AG04449 (cell line): Measurements from ENCODE around the gene KRT72.

Source experiments
- CTCF ChIA-PET: fragments of 350-600 bp; formaldehyde crosslinking; extraction: SDS; loops from one replicate; lab custom pipeline; 2021; ENCODE audit warnings: antibody characterized with exemption; lab: Yijun Ruan, JAX
- POLR2A ChIA-PET: fragments of 400-600, 350-600 bp; formaldehyde crosslinking; extraction: SDS; loops from one replicate; lab custom pipeline; 2020; ENCODE audit warnings: antibody characterized with exemption, inconsistent platforms; lab: Yijun Ruan, JAX
- DNase-seq: peaks from one replicate; pipeline ENCODE4 v3.0.0-alpha.2; 2010; ENCODE audit warnings: low read depth, low spot score
- H3K4me3 ChIP-seq: 2 replicates; pipeline ENCODE4 v1.5.1; 2011; ENCODE audit warnings: low read depth, mild to moderate bottlenecking, control low read depth, low read length
- TF ChIP-seq, protein P1 (sequence below): IDR thresholded peaks from one replicate; pipeline ENCODE4 v1.5.1; 2011; ENCODE audit warnings: mild to moderate bottlenecking, moderate library complexity, low read length, control low read depth, inconsistent platforms; ENCODE audit not compliant: insufficient read depth; ENCODE audit errors: missing control alignments

Gene KRT72

GRCh38 chr12:52636592-52637258, 35.5 kb upstream of the KRT72 start:
- ChIA-PET CTCF (interaction anchor here (1.4 kb wide), 1 partner anchor 11 kb away, joined by 3 read pairs; no protein-coding TSS in a partner anchor), POLR2A (no interaction called here)
- no peak overlapping the region for H3K4me3 ChIP-seq
- no peak for DNase-seq
- TF ChIP-seq, protein P1, sequence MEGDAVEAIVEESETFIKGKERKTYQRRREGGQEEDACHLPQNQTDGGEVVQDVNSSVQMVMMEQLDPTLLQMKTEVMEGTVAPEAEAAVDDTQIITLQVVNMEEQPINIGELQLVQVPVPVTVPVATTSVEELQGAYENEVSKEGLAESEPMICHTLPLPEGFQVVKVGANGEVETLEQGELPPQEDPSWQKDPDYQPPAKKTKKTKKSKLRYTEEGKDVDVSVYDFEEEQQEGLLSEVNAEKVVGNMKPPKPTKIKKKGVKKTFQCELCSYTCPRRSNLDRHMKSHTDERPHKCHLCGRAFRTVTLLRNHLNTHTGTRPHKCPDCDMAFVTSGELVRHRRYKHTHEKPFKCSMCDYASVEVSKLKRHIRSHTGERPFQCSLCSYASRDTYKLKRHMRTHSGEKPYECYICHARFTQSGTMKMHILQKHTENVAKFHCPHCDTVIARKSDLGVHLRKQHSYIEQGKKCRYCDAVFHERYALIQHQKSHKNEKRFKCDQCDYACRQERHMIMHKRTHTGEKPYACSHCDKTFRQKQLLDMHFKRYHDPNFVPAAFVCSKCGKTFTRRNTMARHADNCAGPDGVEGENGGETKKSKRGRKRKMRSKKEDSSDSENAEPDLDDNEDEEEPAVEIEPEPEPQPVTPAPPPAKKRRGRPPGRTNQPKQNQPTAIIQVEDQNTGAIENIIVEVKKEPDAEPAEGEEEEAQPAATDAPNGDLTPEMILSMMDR: no peak

DNA sequence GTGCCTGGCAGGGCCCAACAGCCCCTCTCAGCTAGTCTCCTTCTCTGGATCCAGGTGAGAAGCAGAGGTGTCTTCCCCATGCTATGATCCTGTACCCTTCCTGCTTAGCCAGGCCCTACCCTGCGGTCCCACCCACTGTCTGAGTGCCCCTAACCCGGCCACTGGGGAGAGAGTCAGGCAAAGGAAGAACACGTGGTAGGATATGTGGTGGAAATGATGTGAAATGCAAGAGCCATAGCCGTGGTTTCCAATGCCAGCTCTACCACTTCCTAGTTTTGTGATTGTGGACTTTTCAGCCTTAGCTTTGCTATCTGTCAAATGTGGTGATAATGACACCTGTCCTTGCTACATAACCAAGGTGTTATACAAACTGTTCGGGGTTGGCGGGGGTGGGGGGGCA, 34.9 kb upstream of the KRT72 start:
- TF ChIP-seq, protein P1: no peak
- CTCF ChIA-PET: interaction anchor here (1.4 kb wide), 1 partner anchor 12 kb away, joined by 3 read pairs; no protein-coding TSS in a partner anchor
- POLR2A ChIA-PET: no interaction called here
- H3K4me3 ChIP-seq: no peak overlapping the region
- DNase-seq: no peak

GRCh38 chr12:52634266-52635056, 33.2 kb upstream of the KRT72 start:
- TF ChIP-seq, protein P1: no peak
- POLR2A ChIA-PET: no interaction called here
- CTCF ChIA-PET: no interaction called here
- H3K4me3 ChIP-seq: no peak overlapping the region
- DNase-seq: no peak

- CTCF ChIA-PET: no interaction called here
- TF ChIP-seq, protein P1: no peak
- no peak for DNase-seq
- H3K4me3 ChIP-seq: no peak overlapping the region
- POLR2A ChIA-PET: interaction anchor here (0.6 kb wide), 1 partner anchor 32 kb away, joined by 3 read pairs; no protein-coding TSS in a partner anchor
Observed at GRCh38 chr12:52633383-52633782, 32.1 kb upstream of the KRT72 start.

DNA sequence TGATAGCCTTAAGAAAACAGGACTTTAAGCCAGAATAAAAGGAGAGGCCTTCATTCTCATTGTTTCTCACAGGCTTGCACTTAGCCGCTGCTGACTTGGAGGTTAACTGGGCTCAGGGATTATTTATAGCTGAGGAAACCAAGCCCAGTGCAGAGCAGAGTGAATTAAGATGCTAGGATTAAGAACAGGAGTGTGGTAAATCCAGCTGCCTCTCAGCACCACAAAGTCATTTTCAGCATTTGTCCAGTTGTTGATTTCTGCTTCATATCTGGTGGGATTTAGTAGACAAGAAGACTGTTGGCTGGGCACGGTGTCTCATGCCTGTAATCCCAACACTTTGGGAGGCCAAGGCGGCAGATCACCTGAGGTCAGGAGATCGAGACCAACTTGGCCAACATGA, 31.4 kb upstream of the KRT72 start:
- CTCF ChIA-PET: no interaction called here
- H3K4me3 ChIP-seq: no peak overlapping the region
- TF ChIP-seq, protein P1: no peak
- DNase-seq: no peak
- POLR2A ChIA-PET: no interaction called here

DNA sequence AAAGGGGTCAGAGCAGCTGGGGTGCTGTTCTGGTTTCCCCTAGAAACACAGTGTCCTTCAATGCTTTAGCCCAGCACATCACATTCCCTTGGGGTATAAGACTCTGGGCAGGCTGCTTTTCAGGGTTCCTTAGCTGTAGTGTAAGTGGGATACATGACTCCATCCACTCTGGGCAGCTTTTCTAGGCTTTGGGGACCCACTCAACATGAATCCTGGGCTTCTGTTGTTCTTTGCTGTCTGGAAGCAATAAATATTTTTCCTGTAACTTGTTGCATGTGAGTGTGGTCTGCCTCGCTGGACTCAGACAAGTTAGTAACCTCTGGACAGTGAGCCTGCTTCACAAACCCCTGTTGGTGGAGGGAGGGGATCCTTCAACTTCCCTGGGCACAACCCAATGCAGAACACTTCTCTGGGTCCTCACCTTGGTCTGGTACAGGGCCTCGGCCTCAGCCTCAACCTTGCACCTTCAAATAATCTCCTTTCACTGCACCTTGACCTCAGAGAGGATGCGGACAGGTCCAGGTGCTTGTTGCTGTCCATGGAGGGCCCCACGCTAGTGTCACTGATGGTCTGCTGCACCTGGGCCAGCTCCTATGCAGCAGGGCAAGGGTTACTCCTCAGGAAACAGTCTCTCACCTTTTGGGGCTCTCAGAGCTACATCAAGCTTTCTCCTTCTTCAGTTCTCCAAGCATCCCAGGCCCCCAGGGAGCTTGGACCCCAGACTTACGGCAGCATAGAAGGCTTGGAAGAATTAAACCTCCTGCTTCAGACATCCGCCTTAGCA, 30.6 kb upstream of the KRT72 start:
- DNase-seq: no peak
- no peak overlapping the region for H3K4me3 ChIP-seq
- ChIA-PET CTCF (no interaction called here), POLR2A (no interaction called here)
- TF ChIP-seq, protein P1: no peak
